ENCODE measurements around the gene BRD9.
"Not testable (repeated sequence)": the region's sequence is repeated elsewhere in the genome, so short reads cannot be mapped to it uniquely, and the experiment has no call there.

BRD9 gene

DNA sequence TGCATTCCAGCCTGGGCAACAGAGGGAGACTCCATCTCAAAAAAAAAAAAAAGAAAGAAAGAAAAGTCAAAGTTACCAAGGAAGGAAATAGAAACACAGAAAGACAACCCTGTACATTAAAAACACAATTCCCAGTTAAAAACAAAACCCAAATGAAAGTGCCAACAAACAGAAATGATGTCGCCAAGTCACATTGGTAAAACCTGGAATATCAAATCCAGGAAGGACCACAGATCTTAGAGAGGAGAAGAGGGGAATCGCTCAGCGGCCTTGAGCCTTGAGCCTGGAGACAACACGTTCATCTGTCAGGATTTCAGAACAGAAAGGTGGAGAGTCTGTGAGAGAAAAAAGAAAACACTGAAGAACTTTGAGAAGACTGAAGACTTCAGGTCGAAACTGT lies 40.6 kb downstream of the BRD9 start:
- TF ChIP-seq, protein P1, sequence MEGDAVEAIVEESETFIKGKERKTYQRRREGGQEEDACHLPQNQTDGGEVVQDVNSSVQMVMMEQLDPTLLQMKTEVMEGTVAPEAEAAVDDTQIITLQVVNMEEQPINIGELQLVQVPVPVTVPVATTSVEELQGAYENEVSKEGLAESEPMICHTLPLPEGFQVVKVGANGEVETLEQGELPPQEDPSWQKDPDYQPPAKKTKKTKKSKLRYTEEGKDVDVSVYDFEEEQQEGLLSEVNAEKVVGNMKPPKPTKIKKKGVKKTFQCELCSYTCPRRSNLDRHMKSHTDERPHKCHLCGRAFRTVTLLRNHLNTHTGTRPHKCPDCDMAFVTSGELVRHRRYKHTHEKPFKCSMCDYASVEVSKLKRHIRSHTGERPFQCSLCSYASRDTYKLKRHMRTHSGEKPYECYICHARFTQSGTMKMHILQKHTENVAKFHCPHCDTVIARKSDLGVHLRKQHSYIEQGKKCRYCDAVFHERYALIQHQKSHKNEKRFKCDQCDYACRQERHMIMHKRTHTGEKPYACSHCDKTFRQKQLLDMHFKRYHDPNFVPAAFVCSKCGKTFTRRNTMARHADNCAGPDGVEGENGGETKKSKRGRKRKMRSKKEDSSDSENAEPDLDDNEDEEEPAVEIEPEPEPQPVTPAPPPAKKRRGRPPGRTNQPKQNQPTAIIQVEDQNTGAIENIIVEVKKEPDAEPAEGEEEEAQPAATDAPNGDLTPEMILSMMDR (IDR thresholded peaks at IDR 0.05; ENCODE audit: extremely low read depth, missing control alignments): no peak
- no peak for DNase-seq (ENCODE audit: low spot score)

DNA sequence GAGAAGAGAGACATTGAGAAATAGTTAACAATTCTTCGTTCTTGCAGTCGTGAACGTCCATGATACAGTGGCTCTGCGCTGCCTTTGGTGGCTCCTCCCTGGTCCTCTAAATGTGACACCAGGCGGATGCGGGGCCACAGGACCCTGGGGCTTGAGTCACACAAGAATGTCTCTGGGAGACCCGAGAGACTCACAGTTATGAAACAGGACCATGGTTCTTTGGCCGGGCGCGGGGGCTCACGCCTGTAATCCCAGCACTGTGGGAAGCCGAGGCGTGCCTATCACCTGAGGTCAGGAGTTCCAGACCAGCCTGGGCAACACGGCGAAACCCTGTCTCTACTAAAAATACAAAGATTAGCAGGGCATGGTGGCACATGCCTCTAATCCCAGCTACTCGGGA lies 41.0 kb downstream of the BRD9 start:
- TF ChIP-seq, protein P1 (IDR thresholded peaks at IDR 0.05; ENCODE audit: extremely low read depth, missing control alignments): no peak
- no peak for DNase-seq (ENCODE audit: low spot score)

DNA sequence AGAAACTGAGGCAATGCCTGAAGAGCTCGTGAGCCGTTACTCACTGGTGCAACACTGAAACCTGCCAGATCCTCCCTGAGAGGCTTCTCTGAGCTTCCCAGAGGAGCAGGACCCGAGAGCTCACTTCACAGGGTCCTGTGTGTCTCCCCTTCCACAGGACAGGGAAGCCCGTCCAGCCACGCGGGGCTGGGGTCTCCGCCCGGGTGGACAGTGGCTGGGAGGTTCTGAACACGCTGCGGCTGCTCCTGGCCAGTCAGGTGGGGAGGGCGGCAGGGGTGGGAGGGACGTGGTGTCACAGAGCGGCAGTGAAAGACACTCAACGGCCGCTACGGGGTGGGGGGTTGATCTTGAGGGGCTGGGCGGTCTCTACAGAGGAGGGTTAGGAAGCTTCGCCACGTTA lies 41.5 kb downstream of the BRD9 start:
- DNase-seq (ENCODE audit: low spot score): no peak
- TF ChIP-seq, protein P1 (IDR thresholded peaks at IDR 0.05; ENCODE audit: extremely low read depth, missing control alignments): no peak

DNA sequence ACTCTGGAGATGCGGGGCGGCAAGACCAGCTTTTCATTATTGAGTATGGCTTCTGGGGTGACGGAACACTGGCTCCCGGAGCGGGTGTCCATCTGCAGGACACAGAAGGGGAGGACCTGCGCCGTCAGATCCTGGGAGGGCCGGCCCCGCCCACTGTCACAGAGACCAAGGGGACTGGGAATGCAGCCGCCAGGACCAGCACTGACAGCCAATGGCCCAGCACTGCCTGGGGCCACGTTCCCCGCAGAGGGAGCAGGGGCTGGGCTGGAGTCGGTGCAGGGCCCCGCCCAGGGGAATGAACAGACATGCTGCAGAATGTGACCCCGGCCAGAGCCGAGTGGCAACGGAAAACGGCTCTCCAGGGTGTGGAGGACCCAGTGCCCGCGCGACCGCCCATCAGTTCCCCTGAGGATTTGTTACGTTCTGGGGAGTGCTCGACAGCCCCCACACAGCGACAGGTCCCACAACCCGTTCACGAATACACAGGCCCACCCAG lies 42.0 kb downstream of the BRD9 start, which contains the start of gene ZDHHC11:
TSS of gene ZDHHC11 (minus strand) at position 476 of the 496 bp plus-strand sequence. CDS start at position 92, 384 bp downstream.
- TF ChIP-seq, protein P1 (IDR thresholded peaks at IDR 0.05; ENCODE audit: extremely low read depth, missing control alignments): no peak
- DNase-seq (ENCODE audit: low spot score): no peak

DNA sequence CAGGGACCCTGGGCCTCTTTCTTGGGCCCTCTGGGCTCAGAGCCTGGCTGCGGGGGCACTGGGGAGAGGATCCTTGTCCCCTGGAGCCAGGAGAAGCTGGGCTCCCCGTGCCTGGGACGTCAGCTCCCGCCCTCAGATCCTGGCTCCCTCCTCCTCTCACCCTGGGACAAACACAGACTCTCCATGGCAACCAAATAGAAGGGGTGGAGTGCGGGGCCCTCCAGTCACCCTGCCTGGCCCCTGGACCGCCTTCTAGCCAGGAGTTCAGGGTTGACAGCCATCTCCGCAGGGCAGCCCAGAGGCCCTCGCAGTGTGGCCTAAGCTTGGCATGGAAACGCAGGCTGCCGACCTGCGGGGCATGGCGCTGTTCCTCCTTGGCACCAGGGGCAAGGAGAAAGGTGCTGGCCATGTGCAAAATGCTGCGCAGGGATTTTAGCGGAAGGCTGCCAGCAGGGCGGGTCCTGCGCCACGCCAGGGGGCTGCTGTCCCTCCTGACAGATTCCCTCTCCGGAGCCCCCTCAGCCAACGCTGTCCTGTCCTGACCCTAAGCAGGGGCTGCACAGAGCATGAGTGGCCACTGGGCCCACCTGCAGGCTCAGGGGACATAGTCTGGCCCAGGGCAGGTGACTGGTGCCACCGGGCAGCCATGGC lies 42.8 kb downstream of the BRD9 start:
- no peak for DNase-seq (ENCODE audit: low spot score)

DNA sequence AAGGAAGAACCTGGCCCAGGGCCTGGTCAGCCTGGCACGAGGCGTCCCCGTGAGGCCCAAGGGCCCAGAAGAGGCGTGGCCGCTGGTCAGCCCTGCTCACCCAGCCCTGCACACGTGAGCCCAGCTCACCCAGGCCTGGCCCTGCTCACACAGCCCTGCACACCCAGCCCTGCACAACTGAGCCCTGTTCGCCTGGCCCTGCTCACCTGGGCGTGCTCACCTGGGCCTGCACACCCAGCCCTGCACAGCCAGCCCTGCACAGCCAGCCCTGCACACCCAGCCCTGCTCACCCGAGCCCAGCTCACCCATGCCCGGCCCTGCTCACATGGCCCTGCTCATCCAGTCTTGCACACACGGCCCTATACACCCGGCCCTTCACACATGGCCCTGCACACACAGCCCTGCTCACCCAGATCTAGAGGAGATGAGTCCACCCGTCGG lies 43.9 kb downstream of the BRD9 start:
- TF ChIP-seq, protein P1 (IDR thresholded peaks at IDR 0.05; ENCODE audit: extremely low read depth, missing control alignments): no peak
- DNase-seq (ENCODE audit: low spot score): no peak

More for the DNA sequence above, 42.8 kb downstream of the BRD9 start:
- TF ChIP-seq, protein P1 (IDR thresholded peaks at IDR 0.05; ENCODE audit: extremely low read depth, missing control alignments): no peak

DNA sequence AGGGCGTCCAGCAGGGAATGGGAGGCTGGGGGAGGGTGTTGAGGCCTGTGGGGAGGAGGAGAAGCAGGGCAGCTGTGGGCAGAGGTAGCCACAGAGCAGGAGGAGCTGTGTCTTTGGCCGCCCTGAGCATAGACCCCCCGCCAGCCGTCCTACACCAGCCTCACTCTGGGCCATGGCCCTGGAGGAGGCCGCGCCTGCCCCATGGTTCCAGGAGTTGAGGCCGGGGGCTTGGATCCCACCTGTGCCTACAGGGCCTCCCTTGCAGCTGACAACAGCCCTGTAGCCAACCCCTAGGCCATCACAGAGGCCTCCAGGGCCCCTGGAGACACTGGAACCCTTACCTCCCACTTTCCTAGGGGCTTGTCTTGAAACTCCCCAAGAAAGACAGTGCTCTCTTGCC lies 44.9 kb downstream of the BRD9 start:
- DNase-seq (ENCODE audit: low spot score): not testable (repeated sequence)

DNA sequence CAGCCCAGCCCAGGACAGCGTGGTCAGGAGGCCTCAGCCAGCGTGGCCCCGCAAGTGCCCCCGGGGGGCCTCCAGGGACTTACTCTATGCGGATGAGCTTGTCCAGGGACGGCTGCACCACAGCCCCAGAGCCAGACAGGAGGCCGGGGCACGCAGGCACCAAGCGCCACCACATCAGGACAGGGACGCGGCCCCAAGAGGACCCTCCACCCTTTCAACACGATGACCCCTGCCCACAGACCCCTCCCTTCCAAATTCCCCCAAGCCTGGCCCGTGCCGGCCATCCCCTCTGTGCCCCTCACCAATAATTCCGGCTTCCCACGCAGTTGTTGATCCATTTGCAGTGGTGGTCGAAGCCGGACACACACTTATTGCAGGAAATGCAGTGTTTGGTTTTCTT lies 45.4 kb downstream of the BRD9 start:
- DNase-seq (ENCODE audit: low spot score): not testable (repeated sequence)

DNA sequence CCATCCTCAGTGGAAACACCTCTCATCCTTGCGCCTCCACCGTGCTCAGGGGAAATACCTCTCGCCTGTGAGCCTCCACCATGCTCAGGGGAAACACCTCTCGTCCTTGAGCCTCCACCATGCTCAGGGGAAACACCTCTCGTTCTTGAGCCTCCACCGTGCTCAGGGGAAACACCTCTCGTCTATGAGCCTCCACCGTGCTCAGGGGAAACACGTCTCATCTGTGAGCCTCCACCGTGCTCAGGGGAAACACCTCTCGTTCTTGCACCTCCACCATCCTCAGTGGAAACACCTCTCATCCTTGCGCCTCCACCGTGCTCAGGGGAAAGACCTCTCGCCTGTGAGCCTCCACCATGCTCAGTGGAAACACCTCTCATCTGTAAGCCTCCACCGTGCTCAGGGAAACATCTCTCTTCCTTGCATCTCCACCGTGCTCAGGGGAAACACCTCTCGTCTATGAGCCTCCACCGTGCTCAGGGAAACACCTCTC lies 46.0 kb downstream of the BRD9 start:
- not testable (repeated sequence) for DNase-seq (ENCODE audit: low spot score)

DNA sequence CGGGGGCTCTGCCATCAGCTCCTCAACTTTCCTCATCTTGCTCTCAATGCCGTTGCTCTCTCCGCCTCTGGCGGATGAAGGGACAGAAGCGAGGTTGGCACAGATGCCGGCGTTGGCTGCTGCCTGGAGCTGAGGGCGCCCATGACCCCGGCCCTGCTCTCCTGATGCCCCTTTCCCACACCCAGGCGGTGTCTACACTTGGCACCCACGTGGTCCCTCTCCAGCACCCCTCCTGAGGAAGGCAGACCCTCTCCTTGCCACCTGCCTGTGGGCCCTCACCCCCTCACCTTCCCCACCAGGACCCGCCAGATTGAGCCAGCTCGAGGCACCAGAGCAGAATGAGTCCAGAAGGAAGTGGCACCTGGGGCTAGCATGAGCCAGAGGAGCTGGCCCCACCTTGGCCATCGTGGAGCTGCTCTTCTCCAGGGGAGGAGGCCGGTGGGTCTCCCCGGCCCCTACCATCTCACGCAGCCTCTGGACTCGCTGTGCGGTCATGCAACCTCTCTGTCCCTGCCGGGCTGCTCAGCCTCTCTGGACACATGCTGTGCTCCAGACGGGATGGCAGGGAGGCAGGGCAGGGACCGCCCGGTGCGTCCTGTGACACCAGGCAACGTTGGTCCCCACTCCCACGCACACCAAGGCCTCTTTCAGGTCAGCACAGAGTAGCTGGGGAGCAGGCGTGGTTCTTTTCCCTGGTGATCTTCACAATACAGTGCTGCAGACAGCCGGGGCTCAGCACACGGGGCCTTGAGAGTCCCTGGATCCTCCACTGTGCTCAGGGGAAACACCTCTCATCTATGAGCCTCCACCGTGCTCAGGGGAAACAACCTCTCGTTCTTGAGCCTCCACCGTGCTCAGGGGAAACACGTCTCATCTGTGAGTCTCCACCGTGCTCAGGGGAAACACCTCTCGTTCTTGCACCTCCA lies 46.7 kb downstream of the BRD9 start:
- DNase-seq (ENCODE audit: low spot score): not testable (repeated sequence)

DNA sequence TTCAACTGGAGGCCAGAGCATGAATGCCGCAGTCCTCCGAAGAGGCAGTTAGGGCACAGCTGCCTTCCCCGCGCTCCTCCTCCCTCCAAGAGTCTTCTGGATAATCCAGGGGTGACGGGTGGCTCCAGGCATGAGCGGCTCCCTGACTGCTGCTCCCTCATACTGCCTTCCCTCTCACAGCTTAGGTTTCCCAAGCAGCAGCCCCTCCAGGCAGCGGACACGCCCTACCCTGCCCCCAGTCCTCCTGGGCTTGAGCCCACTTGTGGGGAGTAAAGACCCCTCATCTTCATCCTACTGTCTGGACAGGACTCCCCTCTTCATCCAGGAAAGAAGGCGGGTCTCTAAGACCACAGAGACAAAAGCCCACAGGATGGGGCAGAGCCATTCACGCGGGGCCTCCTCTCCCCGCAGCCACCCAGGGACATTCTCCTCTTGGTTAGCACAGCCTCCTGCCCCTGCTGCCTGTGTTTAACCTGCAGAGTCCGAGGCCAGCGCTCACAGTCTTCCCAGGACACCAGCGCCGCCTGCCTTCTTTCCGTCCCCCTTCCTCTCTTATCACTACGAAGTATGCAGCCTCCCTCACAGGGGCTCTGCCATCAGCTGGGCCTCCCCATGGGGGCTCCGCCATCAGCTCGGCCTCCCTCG lies 47.4 kb downstream of the BRD9 start:
- not testable (repeated sequence) for DNase-seq (ENCODE audit: low spot score)

DNA sequence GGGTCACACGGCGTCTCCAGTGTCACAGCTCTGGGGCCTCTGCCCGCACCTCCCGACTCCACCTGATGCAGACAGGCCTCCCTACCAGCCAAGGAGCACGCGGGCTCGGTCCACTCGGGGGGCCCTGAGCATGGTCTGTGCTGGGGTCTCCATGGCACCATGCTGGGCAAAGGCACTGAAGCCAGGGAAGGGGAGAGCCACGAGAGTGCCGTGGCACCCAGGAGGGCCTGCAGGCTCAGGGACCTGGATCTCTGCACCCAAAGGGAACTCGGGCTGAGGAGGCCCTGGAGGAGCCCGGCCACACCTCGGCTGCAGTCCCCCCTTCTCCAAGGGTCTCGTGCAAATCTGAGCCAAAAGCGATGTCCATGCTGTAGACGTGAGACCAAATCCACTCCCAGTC lies 48.2 kb downstream of the BRD9 start:
- DNase-seq (ENCODE audit: low spot score): not testable (repeated sequence)

Measured in GM20000 (cell line).